ENCODE results near the gene CYP11A1.

Gene CYP11A1

DNA sequence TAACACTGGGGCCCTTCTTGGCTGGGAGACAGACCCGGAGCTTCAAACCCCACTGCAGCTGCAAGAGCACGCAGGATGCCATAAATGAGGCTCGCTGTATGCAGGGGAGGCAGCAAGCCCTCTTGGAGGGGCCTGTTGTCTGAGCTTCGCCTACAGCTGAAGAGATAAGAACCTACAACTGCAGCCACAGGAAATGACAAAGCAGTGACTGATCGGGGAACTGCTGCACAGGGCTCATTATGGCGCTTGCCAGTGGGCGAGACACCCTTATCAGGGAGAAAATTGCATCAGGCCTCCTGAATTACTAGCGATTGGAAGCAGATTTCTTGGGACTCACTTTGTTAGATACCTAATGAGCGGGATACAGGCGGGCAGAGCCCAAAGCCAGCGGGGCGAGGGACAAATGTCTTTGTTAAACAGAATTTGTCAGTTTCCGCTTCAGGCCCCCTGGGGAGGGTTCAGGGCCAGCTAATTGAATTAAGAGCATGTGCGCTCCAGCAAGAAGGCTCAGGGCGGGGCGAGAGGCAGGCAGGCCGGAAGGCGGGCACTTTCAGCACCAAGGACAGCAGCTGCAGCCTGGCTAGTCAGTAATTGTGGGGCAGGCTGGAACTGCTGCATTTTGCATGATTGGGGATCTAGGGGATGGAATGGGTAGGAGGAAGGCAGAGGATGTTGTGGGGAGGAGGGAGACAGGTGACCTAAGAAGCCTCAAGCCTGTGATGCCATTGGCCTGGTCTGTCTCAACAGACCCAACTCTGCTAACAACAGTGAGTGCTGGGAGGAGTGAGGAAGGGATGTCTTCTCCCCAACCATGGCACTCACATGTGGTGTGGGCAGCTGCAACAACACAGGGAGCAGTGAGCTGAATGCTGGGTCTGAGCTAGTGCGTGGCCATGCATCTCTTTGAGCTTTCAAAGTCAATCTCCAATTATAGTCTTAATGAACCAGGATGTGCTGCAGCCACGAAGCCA lies 76.1 kb downstream of the CYP11A1 start:
- peak; percentile 22 for DNase-seq

GRCh38 chr15:74290645-74291044 lies 76.8 kb downstream of the CYP11A1 start:
- DNase-seq, result no peak

DNA sequence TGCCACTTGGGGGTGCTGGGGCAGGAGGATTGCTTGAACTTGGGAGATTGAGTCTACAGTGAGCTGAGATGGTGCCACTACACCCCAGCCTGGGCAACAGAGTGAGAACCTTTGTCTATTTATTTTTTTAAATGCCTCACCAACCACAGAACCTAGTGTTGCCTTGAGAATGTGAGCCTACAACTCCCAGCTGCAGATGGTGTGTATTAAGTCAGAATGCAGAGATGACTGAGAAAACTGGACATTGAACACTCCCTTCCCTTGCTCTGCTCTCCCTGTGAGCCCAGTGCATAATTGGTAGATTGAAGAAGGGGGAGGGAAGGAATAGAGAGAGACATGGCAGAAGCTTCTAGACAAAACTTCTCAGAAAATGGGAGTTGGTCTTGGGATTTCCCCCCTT lies 77.8 kb downstream of the CYP11A1 start:
- no peak for DNase-seq

All from DMS79 (cell line).